GM21515 (cell line): Measurements from ENCODE around the gene GTF3C2.
"Not testable (repeated sequence)": the region's sequence is repeated elsewhere in the genome, so short reads cannot be mapped to it uniquely, and the experiment has no call there.

Experiments used
- ATAC-seq: cut with Tn5 transposase; IDR thresholded peaks from one replicate; pipeline ENCODE4 v1.9.1; 2021; ENCODE audit not compliant: unreplicated experiment

The GTF3C2 gene

GRCh38 chr2:27372937-27373336 lies 16.4 kb upstream of the GTF3C2 start:
- no peak for ATAC-seq

GRCh38 chr2:27370816-27371620 lies 14.5 kb upstream of the GTF3C2 start:
- ATAC-seq, result peak; percentile 28

DNA sequence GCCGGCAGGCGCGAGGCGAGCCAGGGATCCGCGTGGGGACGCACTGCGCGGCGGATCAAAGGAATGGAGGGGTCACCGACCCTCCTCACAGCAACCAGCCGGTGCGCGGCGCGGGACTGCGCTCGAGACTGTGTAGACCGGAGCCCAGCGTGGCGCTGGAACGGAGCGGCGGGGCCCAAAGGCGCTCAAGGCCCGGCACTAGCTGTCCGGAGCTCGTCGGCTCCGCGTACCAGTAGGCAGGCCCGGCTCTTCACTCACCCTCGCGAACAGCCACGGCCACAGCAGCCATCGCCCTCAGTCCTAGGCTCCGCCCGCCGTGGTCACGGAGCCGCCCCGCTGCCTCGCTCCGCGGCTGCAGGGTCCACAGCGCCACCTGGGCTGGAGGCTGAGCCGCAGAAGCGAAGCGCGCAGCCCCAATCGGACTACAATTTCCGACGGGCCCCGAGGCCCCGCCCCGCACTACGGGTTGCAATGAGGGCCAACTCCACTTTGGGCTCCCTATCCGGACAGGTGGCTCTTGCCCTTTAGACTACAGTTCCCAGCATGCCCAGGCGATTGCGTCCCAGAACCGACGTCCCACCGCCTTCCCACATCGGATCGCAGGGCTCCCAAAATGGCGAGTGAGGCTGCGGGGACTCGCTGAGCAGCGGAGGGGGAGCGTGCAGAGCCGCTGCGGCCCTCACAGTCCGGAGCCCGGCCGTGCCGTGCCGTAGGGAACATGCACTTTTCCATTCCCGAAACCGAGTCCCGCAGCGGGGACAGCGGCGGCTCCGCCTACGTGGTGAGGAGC lies 13.7 kb upstream of the GTF3C2 start, which contains the start of the genes EIF2B4 and SNX17:
Gene EIF2B4, minus strand, starts transcription at position 313 of the 790 bp plus-strand sequence. Its CDS starts 24 bp downstream, at position 289.
Gene SNX17, plus strand, starts transcription at position 591 of the 790 bp plus-strand sequence. Its CDS starts 128 bp downstream, at position 719.
- peak; percentile 85 for ATAC-seq

DNA sequence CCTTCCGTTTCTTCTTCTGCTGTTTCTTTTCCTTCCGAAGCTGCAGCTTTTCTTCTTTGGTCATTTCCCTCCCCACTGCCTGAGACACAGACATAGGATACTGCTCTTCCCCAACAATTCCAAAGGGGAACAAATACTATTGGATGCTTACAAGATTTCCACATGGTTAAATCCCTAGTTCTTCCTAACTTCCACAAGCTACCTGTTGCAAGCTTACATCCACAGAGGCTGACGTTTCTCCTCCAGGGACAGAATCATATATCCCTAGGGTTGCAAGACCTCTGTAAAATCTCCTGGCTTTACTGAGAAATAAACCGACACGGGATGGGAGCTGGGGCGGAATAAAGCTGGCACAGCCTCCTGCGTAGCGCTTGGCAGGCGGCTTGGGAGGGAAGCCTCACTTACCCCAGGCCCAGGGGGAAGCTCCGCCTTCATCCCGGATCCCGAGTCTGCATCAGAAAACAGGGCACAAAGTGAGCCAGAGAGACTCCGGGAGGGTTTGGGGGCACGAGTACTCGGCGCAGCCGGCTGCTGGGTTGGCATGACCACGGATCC lies 13.0 kb upstream of the GTF3C2 start:
- ATAC-seq, result no peak

GRCh38 chr2:27363933-27364332 lies 7.4 kb upstream of the GTF3C2 start:
- no peak for ATAC-seq

DNA sequence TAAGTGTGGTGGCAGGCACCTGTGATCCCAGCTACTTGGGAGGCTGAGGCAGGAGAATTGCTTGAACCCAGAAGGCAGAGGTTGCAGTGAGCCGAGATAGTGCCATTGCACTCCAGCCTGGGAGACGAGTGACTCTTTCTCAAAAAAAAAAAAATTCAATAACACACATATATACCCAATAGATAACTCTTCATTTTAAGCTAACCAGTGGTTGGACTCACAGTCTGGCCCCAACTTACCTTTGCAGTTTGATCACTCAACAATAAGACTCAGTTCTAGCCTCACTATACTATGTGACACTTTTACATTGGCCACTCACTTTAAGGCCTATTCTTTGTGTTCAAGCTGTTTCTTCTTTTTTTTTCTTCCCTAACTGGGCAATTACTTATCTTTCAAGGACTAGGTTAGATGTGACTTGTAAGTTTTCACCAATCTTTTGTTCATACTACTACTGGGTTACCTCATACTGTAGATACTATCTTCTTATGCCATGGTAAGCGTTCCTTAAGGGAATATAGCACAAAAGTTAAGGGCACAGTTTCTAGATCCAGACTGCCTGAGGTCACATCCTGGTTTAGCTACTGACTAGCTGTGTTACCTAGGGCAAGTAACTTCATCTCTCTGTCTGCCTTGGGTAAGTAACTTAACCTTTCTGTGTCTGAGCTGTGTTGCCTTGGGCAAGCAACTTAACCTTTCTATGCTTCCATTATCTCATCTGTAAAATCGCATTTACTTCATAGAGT lies 6.3 kb upstream of the GTF3C2 start:
- ATAC-seq, result no peak

- ATAC-seq, result peak; percentile 40
These were observed 545 bp downstream of the GTF3C2 start for GRCh38 chr2:27356056-27356381.

- ATAC-seq, result no peak
These were observed 2.0 kb downstream of the GTF3C2 start for GRCh38 chr2:27354597-27354927.

- no peak for ATAC-seq
These were observed 2.6 kb downstream of the GTF3C2 start for GRCh38 chr2:27353762-27354596.

DNA sequence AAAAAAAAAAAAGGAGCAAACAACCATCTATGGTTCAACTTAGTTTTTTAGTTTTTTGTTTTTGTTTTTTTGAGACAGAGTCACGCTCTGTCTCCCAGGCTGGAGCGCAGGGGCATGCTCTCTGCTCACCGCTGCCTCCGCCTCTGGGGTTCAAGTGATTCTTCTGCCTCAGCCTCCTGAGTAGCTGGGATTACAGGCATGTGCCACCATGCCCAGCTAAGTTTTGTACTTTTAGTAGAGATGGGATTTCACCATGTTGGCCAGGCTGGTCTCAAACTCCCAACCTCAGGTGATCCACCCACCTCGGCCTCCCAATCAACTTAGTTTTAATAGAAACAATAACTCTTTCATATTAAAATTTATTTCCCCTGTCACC lies 3.2 kb downstream of the GTF3C2 start:
- not testable (repeated sequence) for ATAC-seq

- no peak for ATAC-seq
These were observed 4.6 kb downstream of the GTF3C2 start for GRCh38 chr2:27351802-27352598.

GRCh38 chr2:27350106-27350693 lies 6.4 kb downstream of the GTF3C2 start:
- ATAC-seq, result no peak

DNA sequence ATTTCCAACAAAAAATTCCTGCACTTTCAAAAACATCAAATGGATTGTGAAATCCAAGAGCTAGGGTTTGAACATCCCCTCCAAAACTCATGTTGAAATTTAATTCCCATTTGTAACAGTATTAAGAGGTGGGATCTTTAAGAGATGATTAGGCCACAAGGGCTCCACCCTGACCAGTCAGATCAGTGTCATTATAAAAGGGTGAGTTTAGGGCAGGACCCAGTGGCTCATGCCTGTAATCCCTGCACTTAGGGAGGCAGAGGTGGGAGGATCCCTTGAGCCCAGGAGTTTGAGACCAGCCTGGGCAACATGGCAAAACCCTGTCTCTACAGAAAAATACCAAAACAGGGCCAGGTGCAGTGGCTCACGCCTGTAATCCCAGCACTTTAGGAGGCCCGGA lies 8.9 kb downstream of the GTF3C2 start:
- ATAC-seq, result no peak

DNA sequence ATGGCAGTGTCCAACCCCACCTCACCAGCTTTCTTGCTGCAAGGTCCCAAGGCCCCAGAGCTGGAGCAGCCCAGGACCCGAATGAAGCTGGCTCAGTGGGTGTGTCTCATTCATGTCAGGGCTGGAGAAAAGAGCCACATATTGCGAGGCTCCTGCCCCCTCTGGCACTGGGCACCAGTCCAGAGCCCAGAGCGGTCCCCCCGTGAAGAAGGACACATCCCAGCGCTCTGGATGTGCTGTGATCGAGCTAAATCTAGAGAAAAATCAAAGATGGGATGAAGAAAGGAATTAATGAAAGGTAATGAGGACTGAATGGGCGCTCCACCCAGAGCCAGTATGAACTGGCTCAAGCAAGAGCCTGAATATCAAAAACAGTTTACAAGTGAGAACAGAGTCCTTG lies 20.4 kb downstream of the GTF3C2 start:
- ATAC-seq, result no peak

DNA sequence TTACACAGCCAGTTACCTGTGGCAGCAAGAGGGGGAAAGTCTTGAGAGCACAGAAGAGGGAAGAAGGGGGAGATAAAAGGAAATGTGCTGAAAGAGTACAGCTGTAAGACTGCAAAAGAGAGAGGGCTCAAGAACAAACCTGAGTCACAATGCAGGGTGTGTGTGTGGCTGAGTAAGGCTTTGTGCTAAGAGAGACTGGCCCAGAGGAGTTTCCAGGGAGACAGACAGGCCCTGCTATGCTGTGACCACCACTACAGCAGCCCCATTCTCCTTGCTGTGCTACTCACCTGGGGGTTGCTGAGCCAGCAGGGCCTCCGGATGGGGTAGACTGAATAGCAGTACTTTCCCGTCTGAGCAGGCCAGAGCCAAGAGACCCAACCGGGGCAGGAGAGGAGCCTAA lies 21.3 kb downstream of the GTF3C2 start:
- ATAC-seq, result no peak

- no peak for ATAC-seq
These were observed 31.8 kb downstream of the GTF3C2 start for GRCh38 chr2:27324720-27325119.

GRCh38 chr2:27323596-27324285 lies 32.8 kb downstream of the GTF3C2 start:
- no peak for ATAC-seq

DNA sequence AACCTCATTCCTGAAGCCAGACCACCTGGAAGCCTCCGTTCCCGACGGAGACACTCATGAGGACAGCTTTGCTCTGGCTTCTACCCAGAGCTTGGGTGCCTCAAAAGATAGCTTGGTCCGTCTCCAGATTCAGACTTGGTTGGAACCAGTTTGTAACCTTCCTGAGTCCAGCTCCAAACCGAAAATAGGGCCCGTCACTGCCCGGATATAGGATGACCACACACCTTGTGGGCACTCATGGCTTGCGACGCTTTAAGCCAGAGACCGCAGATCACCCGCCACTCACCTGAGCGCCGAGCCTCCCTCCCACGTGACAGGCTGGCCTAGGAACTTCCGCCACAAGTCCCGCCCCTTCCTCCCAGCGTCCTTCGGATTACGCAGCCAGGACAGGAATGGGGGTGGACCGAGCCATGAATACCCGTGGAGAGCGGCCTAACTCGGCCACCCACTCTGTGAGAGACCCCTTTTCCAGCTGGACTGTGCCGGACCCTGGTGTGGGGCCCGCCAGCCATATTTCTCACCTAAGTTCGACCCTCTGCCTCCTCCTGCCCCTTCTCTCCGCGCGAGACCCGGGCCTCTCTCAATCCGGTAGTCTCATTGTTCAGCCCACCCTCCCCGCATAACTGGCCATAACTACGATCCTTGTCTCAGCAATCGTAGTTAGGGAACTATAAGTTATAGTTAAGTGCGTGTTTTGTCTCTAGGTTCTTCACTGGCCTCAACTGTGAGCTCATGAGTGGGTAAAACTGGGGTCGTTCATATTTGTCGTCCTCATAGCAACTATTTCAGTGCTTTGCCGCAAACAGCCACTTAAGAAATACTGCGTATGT lies 33.6 kb downstream of the GTF3C2 start, which contains the start of gene MPV17:
Gene MPV17, minus strand, starts transcription at position 332 of the 830 bp plus-strand sequence. CDS start 580 bp downstream, outside the sequence.
- ATAC-seq, result peak; percentile 88
